Dermis microvascular lymphatic vessel endothelial cell (primary cell): ENCODE measurements around the gene TMEM272. TPM values are rescaled to one million over a fixed set of nuclear protein-coding genes. Genes with fewer than 3 reads are reported as not detected.
A peak's percentile ranks its signal among the peaks of the same experiment; 100 is the strongest.

Source experiments
- DNase-seq, 2 donors: peaks; one replicate each; pipeline versions ENCODE4 v3.0.0 to v3.0.0-alpha.2; 2010; ENCODE audit warnings: low read depth in 2 of 2
- total RNA-seq: library from RNA; depleted of rRNA; stranded (reverse); fragments of >200 nt; gene quantifications from 2 replicates; pipeline ENCODE4 v1.2.1, GENCODE V29; 2014

The TMEM272 gene, protein sequence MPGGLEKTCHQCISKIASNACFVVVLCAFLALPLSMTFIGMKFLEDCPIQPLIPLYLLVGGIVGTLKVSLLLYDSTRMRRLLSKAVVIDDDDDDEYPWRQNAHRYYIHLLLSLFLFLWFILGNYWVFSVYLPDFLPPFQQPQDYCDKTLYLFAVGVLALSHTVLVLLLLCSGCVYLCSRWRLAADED
- total RNA-seq: not detected in 2 replicates

DNA sequence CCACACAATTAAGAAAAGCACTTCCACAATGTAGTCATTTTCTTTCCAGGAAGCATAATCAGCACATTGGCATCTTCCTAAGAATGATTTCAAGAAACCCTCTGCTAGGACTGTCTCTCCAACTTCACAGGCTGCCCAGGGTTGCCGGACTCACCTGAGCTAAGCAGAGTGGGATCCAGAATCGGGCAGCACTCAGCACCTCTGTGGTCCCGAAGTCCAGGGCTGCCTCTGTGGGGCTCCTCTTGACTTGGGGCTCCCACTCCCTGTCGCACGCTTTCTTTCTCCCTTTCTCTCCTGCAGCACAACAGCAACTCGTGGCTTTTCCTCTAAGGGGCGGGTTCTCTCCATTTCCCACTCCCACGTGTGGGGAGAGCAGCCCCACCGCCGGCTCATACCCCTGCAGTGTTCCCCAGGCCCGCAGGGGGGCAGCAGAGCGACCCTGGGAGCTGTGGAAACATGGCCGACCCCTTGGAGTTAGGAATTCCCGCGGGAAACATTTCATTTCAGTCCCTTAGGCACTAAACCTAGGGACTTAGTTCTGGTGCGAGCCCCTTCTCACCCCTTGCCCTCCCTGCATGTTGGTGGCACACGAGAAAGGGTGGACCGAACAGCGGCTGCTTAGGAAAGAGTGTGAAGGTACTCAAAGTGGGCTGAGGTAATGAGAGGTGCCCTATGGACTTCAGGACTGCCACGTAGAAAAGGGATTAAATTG is at the start of gene TMEM272:
Gene TMEM272, minus strand, starts transcription at position 316 of the 712 bp plus-strand sequence. CDS start 6,647 bp downstream, outside the sequence.
- peak in 1 of 2 donors; percentile 41 for DNase-seq

DNA sequence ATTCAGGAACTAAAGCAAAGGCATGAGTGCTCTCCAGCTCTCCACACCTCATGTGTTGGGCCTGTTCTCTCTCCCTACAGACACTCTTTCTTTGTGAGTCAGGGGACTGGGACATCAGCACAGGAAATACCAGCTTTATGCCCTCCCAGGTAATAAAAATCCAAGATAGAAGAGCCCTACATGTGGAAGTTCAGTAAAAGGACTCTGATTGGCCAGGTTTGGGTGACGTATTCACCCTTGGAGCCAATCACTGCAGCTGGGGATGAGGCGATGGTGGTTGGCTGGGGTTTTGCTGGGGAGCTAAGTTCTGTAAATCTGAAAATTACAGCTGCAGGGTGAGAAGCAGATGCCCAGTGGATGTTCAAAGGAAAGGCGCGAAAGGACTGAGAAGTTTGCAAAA is 49.3 kb upstream of the TMEM272 start:
- DNase-seq: no peak

GRCh38 chr13:51892657-51893056 is 47.7 kb upstream of the TMEM272 start:
- no peak for DNase-seq

DNA sequence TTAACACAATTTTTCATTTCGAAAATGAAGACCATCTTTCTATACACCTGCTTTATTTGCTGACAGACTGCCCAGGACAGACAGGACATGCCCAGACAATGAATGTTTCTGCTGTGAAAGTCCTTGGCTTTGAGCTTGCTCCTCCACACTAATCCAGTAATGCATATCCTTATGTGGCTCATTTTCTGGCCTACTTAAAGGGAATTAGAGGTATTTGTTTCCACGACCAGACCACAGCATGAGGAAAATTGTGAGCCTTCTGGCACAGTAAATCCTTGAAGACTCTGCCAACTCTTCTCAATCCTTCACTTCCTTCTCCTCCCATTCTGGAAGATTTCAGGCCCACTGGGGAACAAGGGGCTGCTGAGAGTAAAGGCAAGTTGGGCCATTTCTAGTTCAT is 42.5 kb upstream of the TMEM272 start:
- DNase-seq: no peak

GRCh38 chr13:51885651-51886050 is 40.7 kb upstream of the TMEM272 start:
- no peak for DNase-seq

- no peak for DNase-seq
Measured at GRCh38 chr13:51883226-51883600, 38.2 kb upstream of the TMEM272 start.

GRCh38 chr13:51882570-51883225 is 37.7 kb upstream of the TMEM272 start:
- no peak for DNase-seq

- no peak for DNase-seq
Measured at GRCh38 chr13:51881296-51881695, 36.3 kb upstream of the TMEM272 start.

DNA sequence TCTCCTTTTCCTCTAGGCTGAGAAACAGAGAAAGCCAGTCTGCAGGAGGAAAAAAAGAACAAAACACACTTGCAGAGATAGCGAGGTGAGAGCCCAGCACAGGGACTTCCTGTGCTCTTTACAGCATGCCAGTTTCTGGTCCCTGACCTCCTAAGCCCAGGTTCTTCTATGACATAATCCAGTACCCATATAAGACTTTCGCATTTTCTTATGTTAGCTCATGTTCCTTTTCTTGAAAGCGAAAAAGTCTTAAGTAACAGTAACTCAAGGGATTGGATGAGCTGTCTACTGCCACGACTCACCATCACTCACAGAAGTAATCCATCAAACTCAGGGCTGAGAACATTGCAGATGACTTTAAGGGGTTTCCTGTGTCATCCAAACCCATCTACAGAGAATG is 34.2 kb upstream of the TMEM272 start:
- no peak for DNase-seq

- DNase-seq: no peak
Measured at GRCh38 chr13:51874651-51875050, 29.7 kb upstream of the TMEM272 start.

DNA sequence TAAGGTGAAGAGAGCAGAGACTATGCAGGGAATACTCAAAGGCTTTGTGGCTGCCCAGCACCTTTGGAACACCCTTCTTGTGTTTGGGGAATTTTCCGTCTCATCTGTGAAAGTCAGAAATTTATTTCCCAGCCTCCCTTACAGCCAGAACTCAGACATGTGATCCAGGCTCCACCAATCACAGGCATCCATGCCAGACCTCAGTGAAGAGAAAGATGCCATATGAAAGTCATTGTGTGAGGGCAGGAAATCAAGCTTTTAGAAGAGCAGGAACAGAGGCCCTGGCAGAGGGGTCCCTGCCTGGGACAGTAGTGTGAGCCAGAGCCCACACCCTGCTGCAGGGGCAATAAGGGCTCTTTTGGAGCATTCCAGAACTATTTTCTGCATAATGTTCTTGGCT is 28.9 kb upstream of the TMEM272 start:
- DNase-seq: no peak

DNA sequence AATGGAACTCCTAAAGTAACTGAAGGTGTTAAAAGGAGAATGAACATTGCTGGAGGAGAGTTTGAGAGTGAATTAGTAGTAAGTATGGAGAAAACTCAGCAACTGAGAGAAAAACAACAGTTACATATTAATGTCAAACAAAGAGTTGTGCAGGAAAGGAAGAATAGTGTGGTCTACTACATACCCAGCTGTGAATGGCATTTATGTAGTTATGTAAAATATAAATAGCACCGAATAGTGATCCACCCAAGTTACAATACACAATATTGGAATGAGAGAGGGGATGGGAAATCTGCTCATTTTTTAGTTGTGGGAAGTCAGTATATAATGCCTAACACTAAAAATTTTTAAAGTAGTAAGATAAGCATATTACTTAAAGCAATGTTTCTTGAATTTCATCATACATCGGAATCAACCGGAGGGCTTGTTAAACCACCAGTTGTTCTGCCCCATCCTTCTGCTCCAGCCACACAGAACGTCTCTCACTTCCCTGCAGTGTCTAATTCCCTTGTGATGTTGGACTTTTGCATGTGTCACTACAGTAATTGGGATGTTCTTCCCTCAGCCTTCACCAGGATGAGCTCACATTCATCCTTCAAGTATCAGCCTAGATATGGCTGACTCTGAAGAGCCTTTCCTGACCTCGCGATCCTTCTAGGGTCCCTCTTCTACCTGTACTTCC is 28.3 kb upstream of the TMEM272 start:
- no peak for DNase-seq

GRCh38 chr13:51870616-51871015 is 25.6 kb upstream of the TMEM272 start:
- DNase-seq: no peak

DNA sequence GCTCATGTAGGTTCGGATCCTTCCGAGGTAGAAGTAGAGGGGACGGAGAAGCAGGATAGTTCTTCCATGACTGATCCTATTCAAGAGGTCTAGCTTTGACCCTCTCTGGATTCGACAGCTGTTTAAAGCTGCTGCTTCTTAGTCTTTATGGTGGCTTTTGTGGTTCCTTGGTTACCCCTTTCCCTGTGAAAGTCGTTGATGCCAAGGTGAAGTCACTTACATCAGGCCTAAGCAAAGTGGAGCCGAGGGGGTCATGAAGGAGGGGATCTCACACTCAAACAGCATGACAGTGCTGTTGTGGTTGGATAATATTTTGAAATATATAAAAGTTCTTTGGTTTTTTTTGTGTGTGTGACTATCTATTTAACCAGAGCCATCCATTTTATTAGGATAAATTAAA is 24.9 kb upstream of the TMEM272 start:
- DNase-seq: no peak

GRCh38 chr13:51867062-51867461 is 22.1 kb upstream of the TMEM272 start:
- DNase-seq: no peak

GRCh38 chr13:51865838-51866237 is 20.9 kb upstream of the TMEM272 start:
- DNase-seq: no peak

DNA sequence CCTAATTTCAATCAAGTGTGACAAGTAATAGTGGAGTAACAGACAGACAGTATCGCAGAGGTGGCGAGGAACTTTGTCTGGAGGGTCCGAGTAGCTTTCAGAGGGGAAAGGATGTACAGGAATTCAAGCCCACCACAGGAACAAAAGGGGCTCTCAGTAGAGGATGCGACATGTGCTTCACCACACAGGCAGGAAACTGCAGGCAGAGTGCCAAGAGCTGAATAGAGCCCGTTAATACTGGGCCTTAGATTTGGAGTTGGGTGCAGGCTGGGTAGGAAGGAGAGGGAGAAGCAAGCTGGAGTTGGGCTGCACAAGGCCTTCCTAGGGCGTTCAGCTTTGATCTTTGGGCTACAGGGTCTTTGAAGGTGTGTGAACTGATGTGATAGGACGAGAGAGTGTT is 18.0 kb upstream of the TMEM272 start:
- no peak for DNase-seq

- peak in 1 of 2 donors; percentile 60 for DNase-seq
Measured at GRCh38 chr13:51861723-51862300, 16.8 kb upstream of the TMEM272 start, which contains the start of gene CCDC70. CCDC70 (plus strand) TSS chr13:51861969; CDS start chr13:51865412, 3,443 bp downstream.

DNA sequence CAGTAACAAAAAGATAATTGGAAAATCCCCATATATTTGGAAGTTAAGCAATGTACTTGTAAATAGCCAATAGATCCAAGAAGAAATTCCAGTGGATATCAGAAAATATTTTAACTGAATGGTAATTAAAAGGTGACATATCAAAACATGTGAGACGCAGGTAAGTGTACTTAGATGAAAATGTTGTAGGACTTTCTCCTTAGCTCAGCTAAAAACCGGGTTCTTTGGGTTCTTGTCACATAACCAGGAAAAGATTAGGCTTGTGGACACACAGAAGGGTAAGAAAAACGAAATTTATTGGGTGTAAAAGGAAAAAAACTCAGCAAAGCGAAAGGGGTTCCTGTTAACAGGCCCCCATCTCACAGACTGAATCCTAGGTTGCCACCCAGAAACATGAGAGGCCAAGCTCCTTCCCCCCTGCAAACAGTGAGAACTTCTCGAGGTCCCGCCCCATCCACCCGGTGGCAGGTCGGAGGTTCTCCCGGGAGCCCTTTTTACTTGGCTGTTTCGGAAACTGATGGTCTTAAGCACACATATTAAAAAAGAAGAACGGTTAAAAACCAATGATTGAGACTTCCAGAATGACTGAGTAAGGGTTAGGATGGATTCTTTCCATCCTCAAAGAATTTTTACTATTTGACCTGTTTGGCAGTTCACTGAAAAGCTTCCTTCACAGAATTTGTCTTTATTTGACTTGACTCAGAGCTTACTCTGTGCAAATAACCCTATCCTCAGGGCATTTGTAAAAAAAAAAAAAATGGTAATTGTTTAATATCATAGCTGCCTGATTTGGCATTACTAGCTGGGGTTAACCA is 13.7 kb upstream of the TMEM272 start:
- no peak for DNase-seq

- DNase-seq: no peak
Measured at GRCh38 chr13:51856998-51857397, 12.0 kb upstream of the TMEM272 start.
